Pancreas (tissue), 10 donors: ENCODE measurements around the gene SOCS6. TPM values are rescaled to one million over a fixed set of nuclear protein-coding genes. Genes with fewer than 3 reads are reported as not detected.
A peak's percentile ranks its signal among the peaks of the same experiment; 100 is the strongest.

Source experiments
- ATAC-seq, 4 donors: fragments of 200-7000 bp; cut with Tn5 transposase; one replicate each; pipeline versions ENCODE4 v1.8.0 to v1.9.1; 2020; ENCODE audit warnings: mild to moderate bottlenecking in 4 of 4, moderate library complexity in 4 of 4
- DNase-seq, 6 donors: peaks; one replicate each; pipeline ENCODE4 v3.0.0-alpha.2; 2020
- FAIRE-seq: peaks from 2 replicates; lab custom pipeline; 2012; peaks lifted over from hg19 to GRCh38; lab: Jason Lieb, UNC
- H3K27ac ChIP-seq, 4 donors: fragments of 200-600 bp; sonication (generic); 1 replicate in 3 of 4; 2 replicates in 1 of 4; pipeline versions ENCODE4 v1.5.0 to v1.8.0; 2020
- H3K27me3 ChIP-seq, 4 donors: fragments of 200-600 bp; one replicate each; pipeline ENCODE4 v1.8.0; 2021
- H3K36me3 ChIP-seq, 3 donors: fragments of 200-600 bp; sonication (generic) in 1 of 3; one replicate each; pipeline versions ENCODE4 v1.5.0 to v1.8.0; 2020 to 2021
- H3K4me1 ChIP-seq, 3 donors: fragments of 200-600 bp; one replicate each; pipeline ENCODE4 v1.8.0; 2021
- H3K4me3 ChIP-seq, 4 donors: fragments of 200-600 bp; sonication (generic) in 2 of 4; one replicate each; pipeline versions ENCODE4 v1.5.0 to v1.8.0; 2020 to 2021
- H3K9me3 ChIP-seq, 4 donors: fragments of 200-600 bp; one replicate each; pipeline ENCODE4 v1.8.0; 2021
- WGBS, 2 donors: extraction: QIAGEN DNeasy Blood & Tissue Kit; methylation state at CpG; one replicate each; pipeline ENCODE4 v1.1.7; 2013; 5-methylcytosine and 5-hydroxymethylcytosine counted together
- intact Hi-C, 3 donors: fragments of 100-400 bp; cut with DNase I; formaldehyde crosslinking; loops; one replicate each; pipeline versions ENCODE4 v1.11.1 to v1.14.2; 2022
- polyA plus RNA-seq, 2 donors: library from polyadenylated mRNA; stranded (reverse); fragments of 200-250 nt; gene quantifications; one replicate each; pipeline ENCODE4 v1.2.3, GENCODE V29; 2013
- total RNA-seq, 6 donors: library from RNA; stranded (reverse); fragmentation: NEBNext Ultra II Directional in 4 of 6; extraction: Animal tissue kit (Norgen Biotek cat#: 25700) in 4 of 6; gene quantifications; one replicate each; pipeline versions ENCODE4 v1.2.1 to v1.2.4, GENCODE V29; 2021 to 2023
- TF ChIP-seq, protein P1 (sequence below), 4 donors: fragments of 200-600 bp; sonication (generic) in 3 of 4; IDR thresholded peaks; one replicate each; pipeline versions ENCODE4 v1.5.0 to v1.8.0; 2021; ENCODE audit warnings: antibody characterized with exemption in 4 of 4
- donor health status: healthy with polysubstance abuse.
- donor health status: DM: no; HTN: no; CAD: no; lungs with moderate emphysema.
- donor health status: DM: no; HTN: no; CAD: no.
- donor health status: control.
- donor health status: control.
- donor health status: Bipolar disorder and iron deficiency.
- donor health status: DM: yes; HTN: yes; CAD: no.
- donor health status: DM: no; HTN: no; CAD: no.
- donor health status: DM: no; HTN: no; CAD: no.
- donor health status: DM: yes; HTN: yes; CAD: no.

Gene SOCS6
- total and polyA plus RNA-seq, 8 donors = 3.0 to 18.8 (median 8.0) TPM

- Histone ChIP-seq H3K4me3 (no peak overlapping the region), H3K4me1 (peaks cover 0 to 4% (median 3%) of the 10 kb centered on the region in 3 donors), H3K9me3 (no peaks in the 10 kb centered on the region), H3K27me3 (no peaks in the 10 kb centered on the region), H3K36me3 (no peaks in the 10 kb centered on the region), H3K27ac (no peak overlapping the region)
- no peak for DNase-seq
- TF ChIP-seq, protein P1, sequence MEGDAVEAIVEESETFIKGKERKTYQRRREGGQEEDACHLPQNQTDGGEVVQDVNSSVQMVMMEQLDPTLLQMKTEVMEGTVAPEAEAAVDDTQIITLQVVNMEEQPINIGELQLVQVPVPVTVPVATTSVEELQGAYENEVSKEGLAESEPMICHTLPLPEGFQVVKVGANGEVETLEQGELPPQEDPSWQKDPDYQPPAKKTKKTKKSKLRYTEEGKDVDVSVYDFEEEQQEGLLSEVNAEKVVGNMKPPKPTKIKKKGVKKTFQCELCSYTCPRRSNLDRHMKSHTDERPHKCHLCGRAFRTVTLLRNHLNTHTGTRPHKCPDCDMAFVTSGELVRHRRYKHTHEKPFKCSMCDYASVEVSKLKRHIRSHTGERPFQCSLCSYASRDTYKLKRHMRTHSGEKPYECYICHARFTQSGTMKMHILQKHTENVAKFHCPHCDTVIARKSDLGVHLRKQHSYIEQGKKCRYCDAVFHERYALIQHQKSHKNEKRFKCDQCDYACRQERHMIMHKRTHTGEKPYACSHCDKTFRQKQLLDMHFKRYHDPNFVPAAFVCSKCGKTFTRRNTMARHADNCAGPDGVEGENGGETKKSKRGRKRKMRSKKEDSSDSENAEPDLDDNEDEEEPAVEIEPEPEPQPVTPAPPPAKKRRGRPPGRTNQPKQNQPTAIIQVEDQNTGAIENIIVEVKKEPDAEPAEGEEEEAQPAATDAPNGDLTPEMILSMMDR (IDR thresholded peaks at IDR 0.05) = no peak
- no peak for FAIRE-seq
- ATAC-seq = no peak
- WGBS, 2 donors = 86 to 90% methylated on average over 6 of the region's 6 CpGs
- intact Hi-C loops = no loop called here
These were observed 21.9 kb downstream of the SOCS6 start for GRCh38 chr18:70310560-70311320.

DNA sequence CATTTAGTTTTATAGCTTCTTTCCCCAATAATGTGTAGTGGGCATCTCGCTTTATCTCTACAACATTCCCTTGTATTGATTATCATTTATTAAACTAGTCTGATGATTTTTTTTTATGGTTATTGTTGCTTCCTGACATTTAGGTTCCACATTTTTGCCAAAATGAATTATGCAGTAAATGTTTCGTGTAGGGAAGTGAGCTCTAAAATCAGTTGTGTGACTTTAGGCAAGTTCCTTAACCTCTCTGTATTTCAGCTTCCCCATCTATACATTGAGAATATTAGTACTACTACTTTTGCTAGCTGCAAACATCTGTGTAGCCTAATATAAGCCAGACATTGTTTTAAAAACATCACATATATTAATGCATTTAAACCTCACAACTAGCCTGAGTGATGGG lies 22.9 kb downstream of the SOCS6 start:
- intact Hi-C loops = no loop called here
- DNase-seq (no peak), ATAC-seq (no peak), FAIRE-seq (peak; percentile 17)
- no peak overlapping the region for H3K4me3 ChIP-seq
- 66 to 81% methylated on average over 2 of the region's 2 CpGs for WGBS, 2 donors
- H3K27ac ChIP-seq = no peak overlapping the region
- no peaks in the 10 kb centered on the region for H3K9me3 ChIP-seq
- TF ChIP-seq, protein P1 (IDR thresholded peaks at IDR 0.05) = no peak
- peaks cover 0 to 4% (median 3%) of the 10 kb centered on the region in 3 donors for H3K4me1 ChIP-seq
- H3K36me3 ChIP-seq = no peaks in the 10 kb centered on the region
- no peaks in the 10 kb centered on the region for H3K27me3 ChIP-seq

- intact Hi-C loops = no loop called here
- Histone ChIP-seq H3K4me1 (peaks cover 0 to 3% (median 0%) of the 10 kb centered on the region in 3 donors), H3K9me3 (no peaks in the 10 kb centered on the region), H3K27me3 (no peaks in the 10 kb centered on the region), H3K36me3 (no peaks in the 10 kb centered on the region), H3K27ac (no peak overlapping the region), H3K4me3 (no peak overlapping the region)
- no peak for ATAC-seq
- FAIRE-seq = no peak
- no peak for DNase-seq
- TF ChIP-seq, protein P1 (IDR thresholded peaks at IDR 0.05) = no peak
- 36 to 37% methylated on average over 3 of the region's 3 CpGs for WGBS, 2 donors
These were observed 24.8 kb downstream of the SOCS6 start for GRCh38 chr18:70313640-70314039.

DNA sequence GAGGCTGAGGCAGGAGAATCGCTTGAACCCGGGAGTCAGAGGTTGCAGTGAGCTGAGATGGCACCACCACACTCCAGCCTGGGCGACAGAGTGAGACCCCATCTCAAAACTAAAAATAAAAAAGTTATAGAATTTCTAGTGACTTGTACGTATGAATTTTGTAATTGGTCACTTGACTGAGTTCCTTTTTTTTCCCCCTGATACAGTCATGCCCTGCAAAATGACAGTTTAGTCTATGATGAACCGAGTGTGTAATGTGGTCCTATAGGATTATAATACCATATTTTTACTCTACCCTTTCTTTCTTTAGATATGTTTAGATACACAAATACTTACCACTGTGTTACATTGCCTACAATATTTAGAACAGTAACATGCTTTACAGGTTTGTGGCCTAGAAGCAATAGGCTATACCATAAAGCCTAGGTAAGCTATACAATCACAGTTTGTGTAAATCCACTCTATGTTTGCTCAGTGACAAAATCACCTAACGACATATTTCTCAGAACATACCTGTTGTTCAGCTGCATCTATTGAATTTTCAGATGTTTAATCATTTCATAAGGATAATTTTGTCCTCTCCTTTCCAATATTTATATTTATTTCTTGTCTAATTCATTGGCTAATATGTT lies 25.4 kb downstream of the SOCS6 start:
- H3K4me1 ChIP-seq = peaks cover 0 to 3% (median 0%) of the 10 kb centered on the region in 3 donors
- no peaks in the 10 kb centered on the region for H3K9me3 ChIP-seq
- TF ChIP-seq, protein P1 (IDR thresholded peaks at IDR 0.05) = no peak
- H3K27me3 ChIP-seq = no peaks in the 10 kb centered on the region
- no peak overlapping the region for H3K27ac ChIP-seq
- WGBS, 2 donors = 89 to 92% methylated on average over 6 of the region's 6 CpGs
- no peak overlapping the region for H3K4me3 ChIP-seq
- FAIRE-seq (no peak), DNase-seq (no peak), ATAC-seq (no peak)
- no peaks in the 10 kb centered on the region for H3K36me3 ChIP-seq
- intact Hi-C loops = no loop called here

GRCh38 chr18:70319187-70319586 lies 30.3 kb downstream of the SOCS6 start:
- Histone ChIP-seq H3K36me3 (no peaks in the 10 kb centered on the region), H3K27me3 (no peaks in the 10 kb centered on the region), H3K4me1 (peaks cover 0 to 15% (median 10%) of the 10 kb centered on the region in 3 donors), H3K4me3 (no peak overlapping the region), H3K9me3 (no peaks in the 10 kb centered on the region), H3K27ac (no peak overlapping the region)
- FAIRE-seq = no peak
- intact Hi-C loops = no loop called here
- ATAC-seq = no peak
- 95 to 98% methylated on average over 4 of the region's 4 CpGs for WGBS, 2 donors
- TF ChIP-seq, protein P1 (IDR thresholded peaks at IDR 0.05) = no peak
- no peak for DNase-seq
